Hematopoietic multipotent progenitor cell treated with erythropoietin and hydrocortisone succinate and interleukin-3 and kit ligand, for 15 days (in vitro differentiated cells): Measurements from ENCODE around the gene FCGR2B.
"Not testable (repeated sequence)": the region's sequence is repeated elsewhere in the genome, so short reads cannot be mapped to it uniquely, and the experiment has no call there.

Experiments
- DNase-seq: peaks from one replicate; pipeline ENCODE4 v3.0.0-alpha.2; 2015; ENCODE audit warnings: low spot score

The FCGR2B gene

GRCh38 chr1:161706113-161706481 is 43.2 kb downstream of the FCGR2B start:
- no peak for DNase-seq

GRCh38 chr1:161706482-161707347 is 43.8 kb downstream of the FCGR2B start, which contains the start of gene FCRLA:
Gene FCRLA (plus strand): TSS chr1:161707229. CDS start chr1:161707265, 36 bp downstream.
- no peak for DNase-seq

GRCh38 chr1:161707503-161707902 is 44.6 kb downstream of the FCGR2B start:
- no peak for DNase-seq

- DNase-seq = no peak
Measured at GRCh38 chr1:161709373-161709772, 46.4 kb downstream of the FCGR2B start.

GRCh38 chr1:161710560-161710959 is 47.6 kb downstream of the FCGR2B start:
- DNase-seq = no peak

DNA sequence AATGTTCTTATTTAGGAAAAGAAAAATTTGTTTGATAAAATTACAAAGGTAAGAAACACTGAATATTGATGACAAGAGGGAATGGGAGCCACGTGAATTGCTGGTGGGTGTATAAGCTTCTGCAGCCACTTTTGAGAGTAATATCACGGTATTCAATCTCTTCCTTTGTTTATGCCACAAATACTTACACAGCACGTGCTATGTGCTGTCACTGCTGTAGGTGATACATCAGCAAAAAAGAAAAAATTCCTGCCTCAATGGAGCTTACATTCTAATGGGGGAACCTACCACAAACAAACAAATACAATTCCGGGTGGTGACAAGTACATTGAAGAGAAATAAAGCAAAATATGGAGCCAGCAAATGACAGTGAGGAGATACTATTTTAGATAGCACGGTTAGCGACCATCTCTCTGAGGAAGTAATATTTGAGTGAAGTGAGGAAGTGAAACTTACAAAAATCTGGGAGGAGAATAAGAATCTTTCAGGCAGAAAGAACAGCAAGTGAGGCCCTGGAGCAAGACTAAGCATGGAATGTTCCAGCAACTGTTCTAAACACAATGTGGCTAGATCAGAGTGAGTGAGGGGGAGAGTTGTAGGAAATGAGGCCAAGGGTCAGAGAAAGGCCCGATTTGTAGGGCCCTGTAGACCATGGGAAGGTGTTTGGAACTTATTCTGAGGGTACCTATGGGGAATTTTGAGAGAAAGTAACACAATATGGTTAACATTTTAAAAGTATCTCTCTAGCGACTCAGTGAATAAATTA is 55.8 kb downstream of the FCGR2B start:
- no peak for DNase-seq

- DNase-seq = no peak
Measured at GRCh38 chr1:161719325-161719611, 56.3 kb downstream of the FCGR2B start.

DNA sequence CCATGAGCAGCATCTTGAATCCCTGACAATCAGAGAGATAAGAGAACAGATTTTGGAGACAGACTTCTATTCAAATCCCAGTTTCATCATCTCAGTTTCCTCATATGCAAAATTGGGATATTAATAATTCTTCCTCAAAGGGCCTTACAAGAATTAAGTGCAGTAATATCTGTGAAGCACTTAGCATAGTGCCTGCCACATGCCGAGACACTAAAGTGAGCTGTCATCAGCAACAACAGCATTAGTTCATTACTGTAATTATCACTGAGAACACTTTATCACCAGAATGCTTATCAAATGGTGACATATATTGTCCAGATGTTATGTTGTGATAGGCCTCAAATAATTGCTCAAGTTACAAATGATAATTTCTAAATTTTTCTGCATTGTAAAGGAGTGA is 57.5 kb downstream of the FCGR2B start:
- no peak for DNase-seq

DNA sequence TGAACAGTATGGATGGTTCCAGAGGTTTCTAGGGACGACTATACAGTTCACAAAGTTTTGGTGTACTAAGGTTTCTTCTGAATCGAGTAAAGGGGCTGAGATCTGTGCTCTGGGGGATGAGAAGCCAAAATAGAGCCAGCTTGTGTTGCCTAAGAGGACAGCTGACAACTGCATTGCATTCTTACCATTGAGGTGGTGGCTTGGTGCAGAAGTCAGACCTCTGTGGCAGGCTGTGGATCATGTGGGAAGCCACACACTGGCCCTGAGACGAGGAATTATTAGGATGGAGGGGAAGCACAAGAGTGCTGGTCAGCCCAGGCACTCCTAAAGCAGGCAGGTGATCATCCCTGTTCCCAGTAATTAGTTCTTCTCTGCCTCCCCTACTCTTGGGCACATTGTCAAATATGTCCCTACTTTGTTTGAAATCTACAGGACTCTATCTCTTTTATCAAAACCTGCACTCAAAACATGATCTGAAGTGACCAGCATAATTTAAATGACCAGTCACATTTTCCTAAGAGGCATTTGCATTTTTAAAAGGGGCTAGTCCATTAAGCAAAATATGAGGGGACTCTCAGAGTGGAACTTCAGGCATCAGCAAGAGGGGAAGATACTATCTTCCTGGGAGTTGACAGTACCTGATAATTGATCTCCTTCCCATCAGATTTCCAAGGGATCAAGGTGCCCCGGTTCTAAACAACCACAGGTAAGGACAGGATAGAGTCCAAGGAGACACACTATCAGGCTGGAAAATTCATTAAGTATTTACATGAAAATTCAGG is 58.2 kb downstream of the FCGR2B start, which contains the start of gene FCRLB:
TSS of gene FCRLB (plus strand) at position 589 of the 782 bp plus-strand sequence. CDS start 1,129 bp downstream, outside the sequence.
- no peak for DNase-seq

DNA sequence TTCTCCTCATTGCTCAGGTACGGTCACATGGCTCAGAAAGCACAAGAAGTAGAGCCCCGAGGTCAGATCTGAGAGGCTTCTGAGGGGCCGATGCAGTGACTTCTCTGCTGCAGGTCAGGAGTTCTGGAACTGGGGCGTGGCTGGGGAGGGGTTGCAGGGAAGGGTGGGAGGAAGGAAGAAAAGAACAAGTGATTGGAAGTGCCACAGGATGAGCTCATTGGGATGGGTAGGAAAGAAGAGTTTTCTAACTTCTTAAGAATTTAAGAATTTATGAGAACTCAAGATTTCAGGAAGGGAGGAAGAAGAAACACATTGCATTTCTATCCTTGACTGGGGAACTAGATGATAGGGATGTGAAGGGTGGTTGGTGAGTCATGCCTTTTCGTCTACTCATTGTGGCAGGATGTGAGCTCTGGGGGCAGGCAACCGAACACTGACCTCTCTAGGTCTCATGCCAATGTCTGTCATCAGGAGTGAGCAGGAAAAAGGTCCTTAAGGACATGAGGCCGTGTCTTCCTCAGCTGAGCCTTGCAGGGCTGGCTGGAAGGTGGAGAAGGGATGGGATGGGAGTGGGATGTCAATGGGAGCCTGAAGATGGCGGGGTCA is 58.9 kb downstream of the FCGR2B start:
- no peak for DNase-seq

- no peak for DNase-seq
Measured at GRCh38 chr1:161722406-161722805, 59.5 kb downstream of the FCGR2B start.

DNA sequence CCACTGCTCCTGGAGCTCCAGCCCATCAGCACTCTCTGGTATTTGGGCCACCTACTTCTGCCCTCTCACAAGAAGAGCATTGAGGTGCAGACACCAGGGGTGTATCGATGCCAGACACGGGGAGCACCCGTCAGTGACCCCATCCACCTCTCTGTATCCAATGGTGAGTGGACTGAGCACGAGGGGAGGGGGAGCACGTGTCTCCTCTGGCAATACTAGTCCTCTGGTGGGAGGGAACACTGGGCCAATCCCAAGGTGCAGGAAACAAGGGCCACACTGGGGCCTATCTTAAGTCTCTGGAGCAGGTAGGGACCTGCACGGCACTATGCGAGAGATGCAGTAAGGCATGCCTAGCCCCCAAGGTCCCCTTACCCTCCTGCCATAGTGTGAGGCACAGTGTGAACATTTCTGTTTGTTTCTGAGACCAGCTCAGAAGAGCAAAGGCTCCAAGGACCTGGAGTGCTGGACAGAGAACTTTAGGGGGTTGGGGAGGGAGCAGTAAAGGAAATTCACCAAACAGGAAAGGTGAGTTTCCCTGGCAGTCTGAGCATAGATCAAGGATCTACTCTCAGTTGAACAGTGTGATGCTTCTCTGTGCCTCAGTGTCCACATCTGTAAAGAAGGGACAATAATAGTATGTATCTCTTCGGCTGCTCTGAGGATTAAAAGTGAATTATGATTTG is 60.7 kb downstream of the FCGR2B start:
- DNase-seq = no peak

GRCh38 chr1:161725258-161725907 is 62.4 kb downstream of the FCGR2B start:
- not testable (repeated sequence) for DNase-seq

DNA sequence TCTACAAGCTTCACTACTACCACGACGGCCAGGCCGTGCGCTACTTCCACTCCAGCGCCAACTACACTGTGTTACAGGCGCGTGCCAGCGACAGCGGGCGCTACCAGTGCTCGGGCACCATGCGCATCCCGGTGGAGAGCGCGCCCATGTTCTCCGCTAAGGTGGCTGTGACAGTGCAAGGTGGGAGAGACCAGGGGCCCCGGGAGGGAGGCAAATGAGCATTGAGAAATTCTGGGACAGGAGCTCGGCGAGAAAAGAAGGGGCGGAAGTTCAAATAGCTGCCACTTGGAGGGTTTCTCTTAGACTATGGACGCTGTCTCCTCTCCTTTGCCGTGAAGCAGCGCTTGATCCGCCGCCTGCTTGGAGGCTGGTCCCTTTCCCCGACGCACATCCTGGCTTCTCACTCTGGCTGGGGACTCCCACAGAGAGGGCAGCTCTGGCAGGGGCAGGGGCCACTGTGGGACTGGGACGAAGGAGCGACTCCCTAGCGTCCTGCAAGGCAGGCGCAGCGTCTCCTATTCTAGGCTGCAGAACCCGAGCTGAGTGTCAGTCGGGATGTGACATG is 63.0 kb downstream of the FCGR2B start:
- peak; percentile 40 for DNase-seq

DNA sequence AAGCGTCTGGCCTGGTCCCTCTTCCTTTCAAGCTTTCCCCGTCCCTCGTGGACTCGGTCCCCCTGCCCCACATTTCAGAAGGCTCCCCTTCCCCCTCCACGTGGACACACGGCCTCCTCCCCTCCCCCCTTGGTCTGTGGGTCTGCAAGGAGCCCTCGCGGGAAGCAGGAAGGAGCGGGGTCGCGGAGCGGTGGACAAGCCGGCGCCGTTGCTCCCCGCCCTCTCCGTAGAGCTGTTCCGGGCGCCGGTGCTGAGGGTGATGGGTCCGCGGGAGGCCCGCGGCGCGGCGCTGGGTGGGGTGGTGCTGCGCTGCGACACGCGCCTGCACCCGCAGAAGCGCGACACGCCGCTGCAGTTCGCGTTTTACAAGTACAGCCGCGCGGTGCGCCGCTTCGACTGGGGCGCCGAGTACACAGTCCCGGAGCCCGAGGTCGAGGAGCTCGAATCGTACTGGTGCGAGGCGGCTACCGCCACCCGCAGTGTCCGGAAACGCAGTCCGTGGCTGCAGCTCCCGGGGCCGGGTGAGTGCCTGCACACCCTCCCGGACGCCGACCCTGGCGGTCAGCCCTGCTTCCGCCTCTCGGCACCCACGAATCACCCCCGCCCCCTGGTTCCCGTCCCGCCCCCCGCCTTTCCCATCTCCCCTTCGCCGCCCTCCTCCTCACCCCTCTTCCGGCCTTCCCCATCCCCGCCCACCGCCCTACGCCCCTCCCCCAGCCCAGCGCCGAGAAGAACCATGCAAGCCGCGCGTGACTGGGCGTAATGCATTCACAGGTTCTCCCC is 63.7 kb downstream of the FCGR2B start:
- DNase-seq = peak; percentile 66

- DNase-seq = no peak
Measured at GRCh38 chr1:161727256-161727924, 64.4 kb downstream of the FCGR2B start.
